Measurements from ENCODE around the gene PPFIBP2. TPM values are rescaled to one million over a fixed set of nuclear protein-coding genes. Genes with fewer than 3 reads are reported as not detected.

PPFIBP2 gene
- total RNA-seq, 1 donor from 2014 or later: 65.8 TPM

- H3K4me3 Mint-ChIP-seq: no peak overlapping the region
- H3K36me3 Mint-ChIP-seq: peaks cover 3% of the 10 kb centered on the region
- no peak for DNase-seq (ENCODE audit: low spot score in 2 of 2, unreplicated experiment in 2 of 2)
- no peak for TF ChIP-seq CTCF (IDR thresholded peaks at IDR 0.05; ENCODE audit: unreplicated experiment)
- no peaks in the 10 kb centered on the region for H3K27me3 Mint-ChIP-seq (ENCODE audit: low read depth)
- no peaks in the 10 kb centered on the region for H3K9me3 Mint-ChIP-seq
- H3K4me1 Mint-ChIP-seq: peaks cover 11% of the 10 kb centered on the region
- no peak overlapping the region for H3K27ac Mint-ChIP-seq
These were observed 90.6 kb downstream of the PPFIBP2 start for GRCh38 chr11:7604331-7604955.

- H3K4me3 Mint-ChIP-seq: no peak overlapping the region
- TF ChIP-seq CTCF (IDR thresholded peaks at IDR 0.05; ENCODE audit: unreplicated experiment): no peak
- H3K9me3 Mint-ChIP-seq: no peaks in the 10 kb centered on the region
- no peak for DNase-seq (ENCODE audit: low spot score in 2 of 2, unreplicated experiment in 2 of 2)
- peaks cover 5% of the 10 kb centered on the region for H3K4me1 Mint-ChIP-seq
- H3K27me3 Mint-ChIP-seq (ENCODE audit: low read depth): no peaks in the 10 kb centered on the region
- H3K36me3 Mint-ChIP-seq: peaks cover 7% of the 10 kb centered on the region
- no peak overlapping the region for H3K27ac Mint-ChIP-seq
These were observed 91.6 kb downstream of the PPFIBP2 start for GRCh38 chr11:7605186-7605943.

- Mint-ChIP-seq H3K27me3 (ENCODE audit: low read depth) (no peaks in the 10 kb centered on the region), H3K4me1 (no peaks in the 10 kb centered on the region), H3K27ac (no peak overlapping the region), H3K4me3 (no peak overlapping the region), H3K36me3 (peaks cover 7% of the 10 kb centered on the region), H3K9me3 (no peaks in the 10 kb centered on the region)
- TF ChIP-seq CTCF (IDR thresholded peaks at IDR 0.05; ENCODE audit: unreplicated experiment): no peak
- DNase-seq (ENCODE audit: low spot score in 2 of 2, unreplicated experiment in 2 of 2): no peak
These were observed 92.7 kb downstream of the PPFIBP2 start for GRCh38 chr11:7606496-7606895.

GRCh38 chr11:7609015-7609414, 95.2 kb downstream of the PPFIBP2 start:
- no peak for DNase-seq (ENCODE audit: low spot score in 2 of 2, unreplicated experiment in 2 of 2)
- H3K4me3 Mint-ChIP-seq: no peak overlapping the region
- no peaks in the 10 kb centered on the region for H3K9me3 Mint-ChIP-seq
- no peaks in the 10 kb centered on the region for H3K27me3 Mint-ChIP-seq (ENCODE audit: low read depth)
- peaks cover 14% of the 10 kb centered on the region for H3K36me3 Mint-ChIP-seq
- no peak overlapping the region for H3K27ac Mint-ChIP-seq
- no peak for TF ChIP-seq CTCF (IDR thresholded peaks at IDR 0.05; ENCODE audit: unreplicated experiment)
- H3K4me1 Mint-ChIP-seq: peaks cover 19% of the 10 kb centered on the region

- H3K27me3 Mint-ChIP-seq (ENCODE audit: low read depth): no peaks in the 10 kb centered on the region
- H3K36me3 Mint-ChIP-seq: peaks cover 19% of the 10 kb centered on the region
- H3K4me1 Mint-ChIP-seq: peaks cover 19% of the 10 kb centered on the region
- no peaks in the 10 kb centered on the region for H3K9me3 Mint-ChIP-seq
- no peak for DNase-seq (ENCODE audit: low spot score in 2 of 2, unreplicated experiment in 2 of 2)
- TF ChIP-seq CTCF (IDR thresholded peaks at IDR 0.05; ENCODE audit: unreplicated experiment): no peak
- H3K27ac Mint-ChIP-seq: no peak overlapping the region
- H3K4me3 Mint-ChIP-seq: no peak overlapping the region
These were observed 95.7 kb downstream of the PPFIBP2 start for GRCh38 chr11:7609521-7609920.
